K562 (cell line): ENCODE results near the gene ALK. TPM values are rescaled to one million over a fixed set of nuclear protein-coding genes. Genes with fewer than 3 reads are reported as not detected.

Experiments used
- ATAC-seq: fragments of 200-7000 bp; cut with Tn5 transposase; 3 replicates; pipeline ENCODE4 v1.9.1; 2020; ENCODE audit warnings: moderate library complexity
- BruUV-seq: library from RNA; stranded (reverse); fragments of 400-500 nt; replicated peaks from 2 replicates; lab custom pipeline; 2021; lab: Mats Ljungman, UMichigan
- CTCF ChIA-PET: fragments of 300-600 bp; formaldehyde crosslinking; extraction: SDS; loops from one replicate; lab custom pipeline; 2021; ENCODE audit warnings: low intra/inter-chr PET ratio; lab: Yijun Ruan, JAX
- POLR2A ChIA-PET: fragments of 300-600, 350-650 bp; sonication (Branson Sonifier 250); formaldehyde crosslinking; extraction: SDS; loops from one replicate; lab custom pipeline; 2021; ENCODE audit warnings: antibody characterized with exemption, inconsistent platforms; lab: Yijun Ruan, JAX
- DNase-seq, 4 experiments: peaks; one replicate each; pipeline versions ENCODE4 v3.0.0 to v3.0.0-alpha.2; 2011 to 2018; ENCODE audit warnings: low spot score in 3 of 4, mixed read lengths in 3 of 4; ENCODE audit errors: extremely low read depth in 1 of 4
- FAIRE-seq: peaks from 2 replicates; lab custom pipeline; 2011; peaks lifted over from hg19 to GRCh38; lab: Jason Lieb, UNC
- H2AFZ ChIP-seq: 2 replicates; pipeline ENCODE4 v1.6.0; 2011; ENCODE audit warnings: low read depth, low read length, control low read depth, inconsistent platforms
- H3K27ac ChIP-seq: fragments of 200-600 bp; 3 replicates; pipeline ENCODE4 v1.8.0; 2011; ENCODE audit warnings: low read depth, mild to moderate bottlenecking, control low read depth, inconsistent platforms, low read length, moderate library complexity, mixed read lengths; ENCODE audit errors: extremely low read depth
- H3K27me3 ChIP-seq, 2 experiments: fragments of 300-600 bp in 1 of 2; 2 replicates in 1 of 2; 3 replicates in 1 of 2; pipeline versions ENCODE4 v1.6.0 to v1.8.0; 2011; ENCODE audit warnings: inconsistent platforms in 2 of 2, low read length in 2 of 2, mild to moderate bottlenecking in 1 of 2, mixed read lengths in 1 of 2, moderate library complexity in 1 of 2; ENCODE audit not compliant: control insufficient read depth in 2 of 2, insufficient read depth in 2 of 2
- H3K36me3 ChIP-seq: fragments of 300-600 bp; 3 replicates; pipeline ENCODE4 v1.8.0; 2011; ENCODE audit warnings: mild to moderate bottlenecking, low read length, inconsistent platforms; ENCODE audit not compliant: control insufficient read depth, insufficient read depth
- H3K4me1 ChIP-seq, 2 experiments: fragments of 200-600 bp in 1 of 2; replicated peaks in 1 of 2; 2 replicates in 1 of 2; 3 replicates in 1 of 2; pipeline versions ENCODE4 v1.5.1 to v1.8.0; 2011; ENCODE audit warnings: inconsistent platforms in 2 of 2, low read length in 2 of 2, mild to moderate bottlenecking in 1 of 2, mixed read lengths in 1 of 2, moderate library complexity in 1 of 2; ENCODE audit not compliant: control insufficient read depth in 2 of 2, insufficient read depth in 2 of 2
- H3K4me2 ChIP-seq: 2 replicates; pipeline ENCODE4 v1.6.1; 2011; ENCODE audit warnings: low read length, control low read depth, inconsistent platforms, mixed read lengths; ENCODE audit not compliant: insufficient read depth
- H3K4me3 ChIP-seq: fragments of 200-600 bp; sonication (generic), shearing (Covaris generic); 2 replicates; pipeline ENCODE4 v1.5.1; 2016; ENCODE audit warnings: control low read depth, inconsistent platforms
- H3K79me2 ChIP-seq: fragments of 200-600 bp; 3 replicates; pipeline ENCODE4 v1.8.0; 2011; ENCODE audit warnings: low read length, inconsistent platforms; ENCODE audit not compliant: control insufficient read depth, insufficient read depth
- H3K9ac ChIP-seq, 2 experiments: 2 replicates each; pipeline versions ENCODE4 v1.6.0 to v1.6.1; 2011; ENCODE audit warnings: low read depth in 2 of 2, low read length in 2 of 2, control low read depth in 1 of 2, inconsistent platforms in 1 of 2, mild to moderate bottlenecking in 1 of 2, mixed read lengths in 1 of 2; ENCODE audit not compliant: insufficient read depth in 1 of 2
- H3K9me1 ChIP-seq: one replicate; pipeline ENCODE4 v1.6.0; 2011; ENCODE audit warnings: inconsistent platforms, mild to moderate bottlenecking, low read length, moderate library complexity; ENCODE audit not compliant: control insufficient read depth, insufficient read depth
- H3K9me3 ChIP-seq: replicated peaks from 2 replicates; pipeline ENCODE4 v1.5.1; 2011; ENCODE audit warnings: low read depth, low read length, inconsistent platforms; ENCODE audit not compliant: control insufficient read depth, insufficient read depth
- H4K20me1 ChIP-seq: replicated peaks from 2 replicates; pipeline ENCODE4 v1.6.1; 2011; ENCODE audit warnings: low read length, inconsistent platforms, mixed read lengths; ENCODE audit not compliant: control insufficient read depth, insufficient read depth
- CREB5 ChIP-seq: fragments of 250-450 bp; sonication (Bioruptor Pico); IDR thresholded peaks from 2 replicates; pipeline ENCODE4 v1.5.0; 2020; ENCODE audit warnings: mild to moderate bottlenecking
- HDAC6 ChIP-seq: IDR thresholded peaks from 2 replicates; pipeline ENCODE4 v1.6.1; 2012; ENCODE audit warnings: low read depth, mild to moderate bottlenecking, control low read depth, inconsistent platforms, low read length, moderate library complexity
- KAT2B ChIP-seq: IDR thresholded peaks from one replicate; pipeline ENCODE4 v1.6.1; 2012; ENCODE audit warnings: low read depth, mild to moderate bottlenecking, control low read depth, inconsistent platforms, low read length, moderate library complexity
- KAT7 ChIP-seq: sonication (generic); formaldehyde crosslinking; IDR thresholded peaks from 2 replicates; pipeline ENCODE4 v1.8.0; 2022; ENCODE audit warnings: missing genetic modification reagents, mild to moderate bottlenecking, borderline replicate concordance
- REST ChIP-seq, 2 experiments: fragments of 450-650 bp; formaldehyde crosslinking in 1 of 2; IDR thresholded peaks; 2 replicates each; pipeline versions ENCODE4 v1.4.0 to v1.6.1; 2014 to 2020; ENCODE audit warnings: mild to moderate bottlenecking in 2 of 2, borderline replicate concordance in 1 of 2, low read depth in 1 of 2
- ZSCAN29 ChIP-seq: fragments of 450-650 bp; IDR thresholded peaks from 2 replicates; pipeline ENCODE4 v1.6.1; 2017
- WGBS: fragments of 100-300 bp; shearing (Covaris generic); methylation state at CpG from one replicate; pipeline ENCODE4 v1.1.6; 2016; ENCODE audit warnings: low coverage, mixed read lengths; ENCODE audit not compliant: insufficient coverage; ENCODE audit errors: missing lambda C conversion rate; 5-methylcytosine and 5-hydroxymethylcytosine counted together
- in situ Hi-C: fragments of 300-500 bp; cut with MboI; formaldehyde crosslinking; loops from 4 replicates; pipeline ENCODE4 v1.15.0; 2018; ENCODE audit warnings: inconsistent platforms, mixed read lengths
- intact Hi-C: fragments of 100-400 bp; cut with micrococcal nuclease; formaldehyde crosslinking; loops from 2 replicates; pipeline ENCODE4 v1.14.2; 2022
- polyA plus RNA-seq, 8 experiments: library from polyadenylated mRNA; depleted of rRNA in 4 of 8; stranded (reverse) in 5 of 8; unstranded in 3 of 8; fragments of >200 nt; fragmentation: Nextera tagmentation in 2 of 8; fragmentation: Illumina TruSeq in 1 of 8; extraction: Ambion mirVana in 2 of 8; extraction: Trizol in 1 of 8; gene quantifications; 2 replicates each; pipeline versions ENCODE4 v1.2.1 to v1.2.3, GENCODE V29; 2011 to 2014; ENCODE audit warnings: inconsistent platforms in 1 of 8, missing spikeins in 1 of 8
- total RNA-seq, 7 experiments: library from RNA; depleted of rRNA in 6 of 7; stranded (reverse); fragments of >200 nt in 6 of 7; fragmentation: Illumina TruSeq in 2 of 7; extraction: Trizol in 2 of 7; gene quantifications; 2 replicates each; pipeline versions ENCODE4 v1.2.1 to v1.2.3, GENCODE V29; 2011 to 2021; ENCODE audit warnings: low replicate concordance in 1 of 7
- TF ChIP-seq, protein P1 (sequence below): fragments of 450-650 bp; IDR thresholded peaks from 2 replicates; pipeline ENCODE4 v1.6.1; 2017; ENCODE audit warnings: antibody characterized with exemption, mild to moderate bottlenecking

The ALK gene
- total and polyA plus RNA-seq, 9 of the 15 experiments (the other 6 are each of a cell fraction or from before 2014, with no cell fraction given), result not detected

DNA sequence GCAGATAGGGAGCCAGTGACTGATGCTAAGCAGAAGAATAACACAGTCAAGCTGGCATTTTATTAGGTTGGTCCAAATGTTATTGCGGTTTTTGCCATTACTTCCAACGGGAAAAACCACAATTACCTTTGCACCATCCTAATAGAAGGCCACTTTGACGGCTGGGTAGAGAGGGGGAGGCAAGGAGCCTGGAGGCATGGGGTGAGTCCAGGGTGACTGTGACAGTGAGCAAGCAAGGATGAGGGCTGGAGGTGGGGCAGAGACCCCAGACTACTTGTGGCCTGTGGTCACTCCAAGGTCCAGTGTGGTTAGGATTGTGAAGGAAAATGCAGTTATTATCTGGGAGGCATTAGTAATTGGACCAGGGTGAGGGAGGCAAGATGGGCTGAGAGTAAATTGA is 416.6 kb downstream of the ALK start:
- Histone ChIP-seq H3K36me3 (no peaks in the 10 kb centered on the region), H3K9me3 (no peaks in the 10 kb centered on the region), H3K27me3 (no peaks in the 10 kb centered on the region), H2AFZ (no peak overlapping the region), H3K4me3 (no peak overlapping the region), H3K4me1 (no peaks in the 10 kb centered on the region), H3K9ac (no peak overlapping the region), H3K27ac (no peak overlapping the region), H3K4me2 (no peak overlapping the region), H4K20me1 (no peaks in the 10 kb centered on the region), H3K79me2 (no peaks in the 10 kb centered on the region), H3K9me1 (no peaks in the 10 kb centered on the region)
- BruUV-seq, result no TSS peak
- ChIA-PET POLR2A (no interaction called here), CTCF (no interaction called here)
- 0% methylated on average over 3 of the region's 3 CpGs for WGBS
- intact Hi-C loops (no loop called here), in situ Hi-C loops (no loop called here)
- FAIRE-seq (no peak), DNase-seq (no peak), ATAC-seq (no peak)
- TF ChIP-seq CREB5 (CRISPR knock-in tag) (no peak), HDAC6 (no peak), ZSCAN29 (no peak), KAT2B (no peak), KAT7 (CRISPR knock-in tag) (no peak), REST (IDR thresholded peaks at IDR 0.05; ENCODE audit: borderline replicate concordance) (no peak), REST (CRISPR knock-in tag; IDR thresholded peaks at IDR 0.05; ENCODE audit: low read depth) (no peak)
- TF ChIP-seq, protein P1, sequence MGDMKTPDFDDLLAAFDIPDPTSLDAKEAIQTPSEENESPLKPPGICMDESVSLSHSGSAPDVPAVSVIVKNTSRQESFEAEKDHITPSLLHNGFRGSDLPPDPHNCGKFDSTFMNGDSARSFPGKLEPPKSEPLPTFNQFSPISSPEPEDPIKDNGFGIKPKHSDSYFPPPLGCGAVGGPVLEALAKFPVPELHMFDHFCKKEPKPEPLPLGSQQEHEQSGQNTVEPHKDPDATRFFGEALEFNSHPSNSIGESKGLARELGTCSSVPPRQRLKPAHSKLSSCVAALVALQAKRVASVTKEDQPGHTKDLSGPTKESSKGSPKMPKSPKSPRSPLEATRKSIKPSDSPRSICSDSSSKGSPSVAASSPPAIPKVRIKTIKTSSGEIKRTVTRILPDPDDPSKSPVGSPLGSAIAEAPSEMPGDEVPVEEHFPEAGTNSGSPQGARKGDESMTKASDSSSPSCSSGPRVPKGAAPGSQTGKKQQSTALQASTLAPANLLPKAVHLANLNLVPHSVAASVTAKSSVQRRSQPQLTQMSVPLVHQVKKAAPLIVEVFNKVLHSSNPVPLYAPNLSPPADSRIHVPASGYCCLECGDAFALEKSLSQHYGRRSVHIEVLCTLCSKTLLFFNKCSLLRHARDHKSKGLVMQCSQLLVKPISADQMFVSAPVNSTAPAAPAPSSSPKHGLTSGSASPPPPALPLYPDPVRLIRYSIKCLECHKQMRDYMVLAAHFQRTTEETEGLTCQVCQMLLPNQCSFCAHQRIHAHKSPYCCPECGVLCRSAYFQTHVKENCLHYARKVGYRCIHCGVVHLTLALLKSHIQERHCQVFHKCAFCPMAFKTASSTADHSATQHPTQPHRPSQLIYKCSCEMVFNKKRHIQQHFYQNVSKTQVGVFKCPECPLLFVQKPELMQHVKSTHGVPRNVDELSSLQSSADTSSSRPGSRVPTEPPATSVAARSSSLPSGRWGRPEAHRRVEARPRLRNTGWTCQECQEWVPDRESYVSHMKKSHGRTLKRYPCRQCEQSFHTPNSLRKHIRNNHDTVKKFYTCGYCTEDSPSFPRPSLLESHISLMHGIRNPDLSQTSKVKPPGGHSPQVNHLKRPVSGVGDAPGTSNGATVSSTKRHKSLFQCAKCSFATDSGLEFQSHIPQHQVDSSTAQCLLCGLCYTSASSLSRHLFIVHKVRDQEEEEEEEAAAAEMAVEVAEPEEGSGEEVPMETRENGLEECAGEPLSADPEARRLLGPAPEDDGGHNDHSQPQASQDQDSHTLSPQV, result no peak
